ENCODE data around the gene HEPN1.

GRCh38 chr11:124884340-124884739 lies 34.7 kb upstream of the HEPN1 start:
- TF ChIP-seq POLR2A (IDR thresholded peaks at IDR 0.05; ENCODE audit: low read depth, low read length) (no peak), TAF1 (IDR thresholded peaks at IDR 0.05; ENCODE audit: low read depth, low read length) (no peak), POLR2AphosphoS5 (IDR thresholded peaks at IDR 0.05; ENCODE audit: low read depth, low read length) (no peak)
